ENCODE data around the gene RIOK2. TPM values are rescaled to one million over a fixed set of nuclear protein-coding genes. Genes with fewer than 3 reads are reported as not detected.

RIOK2 gene
- total RNA-seq, 2 donors from 2014 or later: 16.2 to 20.5 TPM

Small RNAs within 50 kb of the gene (small RNA-seq; reads per million reads assigned to genes)
- gene RNU1-73P: 0 reads per million in 2 donors

Other genes starting within 250 kb of the RIOK2 start
- gene LNPEP, start 247.2 kb downstream of the RIOK2 start, total RNA-seq: 10 to 100 TPM; 38.5 to 43.9 TPM
- 1 to 10 TPM in 1 of 2 donors, under 1 TPM in 1; 0.97 to 1.0 TPM for gene LIX1, start 40.6 kb downstream of the RIOK2 start, total RNA-seq